Neutrophil (primary cell): ENCODE results near the gene IL22RA1.

Source experiments
- H3K27ac ChIP-seq: fragments of 200-600 bp; sonication (generic); 2 replicates; pipeline ENCODE4 v1.5.1; 2016; ENCODE audit warnings: mild to moderate bottlenecking, moderate library complexity
- H3K27me3 ChIP-seq: fragments of 200-600 bp; sonication (generic); 2 replicates; pipeline ENCODE4 v1.6.0; 2016; ENCODE audit warnings: mild to moderate bottlenecking
- H3K36me3 ChIP-seq: fragments of 200-600 bp; sonication (generic); 2 replicates; pipeline ENCODE4 v1.5.1; 2017
- H3K4me1 ChIP-seq, 2 experiments: fragments of 200-600 bp in 1 of 2; sonication (generic) in 1 of 2; 1 replicate in 1 of 2; 2 replicates in 1 of 2; pipeline versions ENCODE4 v1.5.1 to v1.6.1; 2013 to 2016; ENCODE audit warnings: low read depth in 1 of 2, low read length in 1 of 2, mild to moderate bottlenecking in 1 of 2, moderate library complexity in 1 of 2; ENCODE audit not compliant: control insufficient read depth in 1 of 2, insufficient read depth in 1 of 2
- H3K4me3 ChIP-seq, 2 experiments: fragments of 200-600 bp in 1 of 2; sonication (generic) in 1 of 2; 1 replicate in 1 of 2; 2 replicates in 1 of 2; pipeline ENCODE4 v1.5.1; 2013 to 2016; ENCODE audit warnings: low read depth in 1 of 2, low read length in 1 of 2, mild to moderate bottlenecking in 1 of 2, moderate library complexity in 1 of 2
- H3K9me3 ChIP-seq: fragments of 200-600 bp; sonication (generic); 2 replicates; pipeline ENCODE4 v1.5.1; 2016
- TF ChIP-seq, protein P1 (sequence below): fragments of 200-600 bp; sonication (generic); IDR thresholded peaks from 2 replicates; pipeline ENCODE4 v1.5.1; 2016; ENCODE audit warnings: antibody characterized with exemption

Gene IL22RA1

DNA sequence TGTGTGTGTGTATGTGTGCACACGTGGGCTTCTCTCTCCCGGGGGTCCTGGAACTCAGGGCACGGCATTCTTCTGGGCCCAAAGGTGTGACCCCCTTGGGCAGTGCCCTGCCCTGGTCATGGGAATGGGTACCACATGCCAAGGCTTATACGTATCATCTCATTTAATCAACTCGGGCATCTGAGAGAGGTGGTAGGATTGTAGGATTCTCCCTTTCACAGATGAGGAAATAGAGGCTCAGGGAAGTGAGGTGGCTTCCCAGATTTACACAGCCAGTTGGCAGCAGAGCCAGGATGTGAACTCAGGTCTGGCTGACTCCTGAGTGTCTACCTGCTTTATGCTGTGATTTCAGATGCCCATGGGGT, 46.2 kb downstream of the IL22RA1 start:
- H3K4me3 ChIP-seq, result no peak overlapping the region
- H3K9me3 ChIP-seq, result no peaks in the 10 kb centered on the region
- no peak overlapping the region for H3K27ac ChIP-seq
- no peaks in the 10 kb centered on the region for H3K36me3 ChIP-seq
- H3K27me3 ChIP-seq, result no peaks in the 10 kb centered on the region
- TF ChIP-seq, protein P1, sequence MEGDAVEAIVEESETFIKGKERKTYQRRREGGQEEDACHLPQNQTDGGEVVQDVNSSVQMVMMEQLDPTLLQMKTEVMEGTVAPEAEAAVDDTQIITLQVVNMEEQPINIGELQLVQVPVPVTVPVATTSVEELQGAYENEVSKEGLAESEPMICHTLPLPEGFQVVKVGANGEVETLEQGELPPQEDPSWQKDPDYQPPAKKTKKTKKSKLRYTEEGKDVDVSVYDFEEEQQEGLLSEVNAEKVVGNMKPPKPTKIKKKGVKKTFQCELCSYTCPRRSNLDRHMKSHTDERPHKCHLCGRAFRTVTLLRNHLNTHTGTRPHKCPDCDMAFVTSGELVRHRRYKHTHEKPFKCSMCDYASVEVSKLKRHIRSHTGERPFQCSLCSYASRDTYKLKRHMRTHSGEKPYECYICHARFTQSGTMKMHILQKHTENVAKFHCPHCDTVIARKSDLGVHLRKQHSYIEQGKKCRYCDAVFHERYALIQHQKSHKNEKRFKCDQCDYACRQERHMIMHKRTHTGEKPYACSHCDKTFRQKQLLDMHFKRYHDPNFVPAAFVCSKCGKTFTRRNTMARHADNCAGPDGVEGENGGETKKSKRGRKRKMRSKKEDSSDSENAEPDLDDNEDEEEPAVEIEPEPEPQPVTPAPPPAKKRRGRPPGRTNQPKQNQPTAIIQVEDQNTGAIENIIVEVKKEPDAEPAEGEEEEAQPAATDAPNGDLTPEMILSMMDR, result no peak
- no peaks in the 10 kb centered on the region for H3K4me1 ChIP-seq

DNA sequence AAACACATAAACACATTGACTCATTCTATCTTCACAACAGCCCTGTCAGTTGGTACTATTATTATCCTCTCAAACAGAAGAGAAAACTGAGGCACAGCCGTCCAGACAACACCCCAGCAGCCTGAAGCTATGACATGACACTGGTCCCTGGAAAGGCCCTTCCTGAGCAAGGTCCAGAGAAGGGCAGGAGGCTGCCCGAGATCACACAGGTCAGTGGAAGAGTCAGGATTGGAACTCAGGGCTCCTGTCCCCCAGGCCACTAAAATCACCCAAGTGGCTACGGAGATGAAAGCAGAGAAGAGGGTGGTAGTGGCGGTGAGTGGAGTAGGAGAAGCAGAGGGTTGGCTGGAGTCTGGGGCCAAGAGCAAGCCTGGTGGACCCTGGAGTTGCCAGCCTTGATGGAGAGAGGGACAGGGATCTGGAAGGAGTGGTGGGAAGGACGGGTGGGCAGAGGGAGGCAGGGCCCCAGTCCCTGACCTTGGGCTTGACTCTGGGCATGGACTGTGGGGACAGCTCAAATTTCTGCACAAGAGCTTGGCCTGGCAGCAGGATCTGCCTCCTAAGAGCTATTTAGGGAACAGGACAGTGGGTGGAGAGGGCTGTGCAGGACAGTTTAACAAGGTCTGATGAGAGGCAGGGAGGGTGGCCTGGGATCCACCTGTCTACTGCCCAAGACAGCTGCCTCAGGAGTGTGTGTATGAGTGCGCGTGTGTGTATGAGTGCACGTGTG, 46.8 kb downstream of the IL22RA1 start:
- Histone ChIP-seq H3K27me3 (no peaks in the 10 kb centered on the region), H3K9me3 (no peaks in the 10 kb centered on the region), H3K4me1 (no peaks in the 10 kb centered on the region), H3K27ac (no peak overlapping the region), H3K4me3 (no peak overlapping the region), H3K36me3 (no peaks in the 10 kb centered on the region)
- TF ChIP-seq, protein P1, result no peak

DNA sequence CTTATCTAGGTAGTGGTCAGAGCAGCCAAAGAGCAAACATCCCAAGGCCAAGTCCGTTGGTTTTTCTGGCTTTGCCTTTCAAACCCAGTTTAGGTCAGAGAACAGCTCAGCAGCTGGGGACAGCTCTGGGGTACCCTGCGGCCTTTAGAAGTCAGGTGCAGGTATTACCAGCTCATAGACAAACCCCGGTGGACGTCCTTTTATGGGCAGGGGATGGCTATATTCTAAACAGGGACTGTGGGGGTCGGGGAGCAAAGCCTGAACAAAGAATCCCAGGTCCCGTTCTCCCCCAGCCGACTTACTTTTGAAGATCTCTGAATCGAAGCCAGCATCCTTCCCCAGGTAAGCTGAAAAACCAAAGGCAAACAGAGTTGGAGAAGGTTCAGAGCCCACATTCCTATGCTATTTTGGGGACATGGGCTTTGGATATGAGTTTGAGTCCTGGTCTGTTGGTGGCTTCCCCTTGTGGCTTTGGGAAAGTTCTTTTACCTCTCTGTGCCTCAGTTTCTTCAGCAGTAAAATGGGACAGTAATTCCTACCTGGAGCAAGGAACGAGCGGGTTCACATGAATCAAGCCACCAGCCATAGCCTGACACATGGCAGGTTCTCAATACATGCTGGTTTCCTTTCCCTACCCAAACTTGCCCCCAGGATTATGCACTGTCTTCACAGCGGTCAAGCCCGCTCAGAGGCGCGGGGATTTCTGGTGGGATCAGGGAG, 47.6 kb downstream of the IL22RA1 start:
- no peaks in the 10 kb centered on the region for H3K4me1 ChIP-seq
- no peak overlapping the region for H3K4me3 ChIP-seq
- H3K27ac ChIP-seq, result no peak overlapping the region
- TF ChIP-seq, protein P1, result no peak
- no peaks in the 10 kb centered on the region for H3K9me3 ChIP-seq
- no peaks in the 10 kb centered on the region for H3K27me3 ChIP-seq
- H3K36me3 ChIP-seq, result no peaks in the 10 kb centered on the region

DNA sequence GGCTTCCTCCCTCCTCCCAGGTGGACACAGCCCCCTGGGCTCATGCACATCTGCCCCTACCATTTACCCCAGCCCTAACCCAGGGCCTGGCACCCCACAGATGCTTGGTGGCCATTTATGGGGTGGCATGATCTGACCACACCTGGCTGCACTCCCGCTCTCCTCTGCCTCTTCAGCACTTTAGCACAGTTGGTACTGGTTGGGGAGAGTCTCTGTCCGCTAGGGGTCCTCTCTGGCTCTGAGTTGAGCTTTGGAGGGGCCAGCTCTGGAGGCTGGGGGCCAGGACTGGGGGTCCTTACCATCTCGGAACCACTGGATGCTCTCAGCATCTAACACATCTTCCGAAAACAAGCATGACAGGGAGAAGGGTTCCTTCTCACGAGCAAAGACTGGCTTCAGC, 48.4 kb downstream of the IL22RA1 start:
- no peaks in the 10 kb centered on the region for H3K27me3 ChIP-seq
- no peak overlapping the region for H3K27ac ChIP-seq
- TF ChIP-seq, protein P1, result no peak

DNA sequence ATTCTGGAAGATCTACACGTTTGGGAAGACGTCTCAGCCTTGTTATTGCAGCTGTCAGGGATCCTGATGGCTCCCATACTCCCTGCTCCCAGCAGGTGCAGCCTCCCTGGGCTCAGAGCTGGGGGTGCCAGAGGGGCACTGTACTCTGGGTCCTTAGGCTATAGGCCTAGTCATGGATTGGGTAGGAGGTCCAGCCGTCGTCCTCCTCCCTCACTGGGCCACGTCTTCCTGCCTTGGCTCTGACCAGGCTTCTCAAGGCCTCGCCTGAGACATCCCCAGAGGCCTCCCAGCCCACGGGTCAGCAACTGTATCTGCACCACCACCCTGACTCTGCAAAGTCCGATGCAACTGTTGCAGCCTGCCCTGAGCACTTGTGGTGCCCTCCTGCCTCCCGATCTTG, 49.2 kb downstream of the IL22RA1 start:
- TF ChIP-seq, protein P1, result no peak
- H3K9me3 ChIP-seq, result no peaks in the 10 kb centered on the region
- no peak overlapping the region for H3K4me3 ChIP-seq
- no peak overlapping the region for H3K27ac ChIP-seq
- no peaks in the 10 kb centered on the region for H3K27me3 ChIP-seq
- no peaks in the 10 kb centered on the region for H3K4me1 ChIP-seq
- H3K36me3 ChIP-seq, result no peaks in the 10 kb centered on the region

More for the DNA sequence above, 48.4 kb downstream of the IL22RA1 start:
- Histone ChIP-seq H3K4me3 (no peak overlapping the region), H3K36me3 (no peaks in the 10 kb centered on the region), H3K9me3 (no peaks in the 10 kb centered on the region), H3K4me1 (no peaks in the 10 kb centered on the region)
